K562 (cell line): ENCODE data around the gene WTAP. TPM values are rescaled to one million over a fixed set of nuclear protein-coding genes. Genes with fewer than 3 reads are reported as not detected.

Experiments
- CBX8 ChIP-seq: fragments of 200-600 bp; sonication (generic); IDR thresholded peaks from 2 replicates; pipeline ENCODE4 v1.6.1; 2012; ENCODE audit warnings: borderline replicate concordance, mixed run types, low read depth, mild to moderate bottlenecking, moderate library complexity, mixed read lengths, low read length, control low read depth, inconsistent platforms; ENCODE audit not compliant: poor library complexity, severe bottlenecking; ENCODE audit errors: extremely low read depth
- CREB1 ChIP-seq, 2 experiments: sonication (generic) in 1 of 2; formaldehyde crosslinking in 1 of 2; IDR thresholded peaks; 2 replicates each; pipeline versions ENCODE4 v1.6.1 to v1.8.0; 2012 to 2022; ENCODE audit warnings: inconsistent platforms in 1 of 2, mild to moderate bottlenecking in 1 of 2, missing genetic modification reagents in 1 of 2, moderate library complexity in 1 of 2
- FOXP1 ChIP-seq: sonication (generic); formaldehyde crosslinking; IDR thresholded peaks from 2 replicates; pipeline ENCODE4 v1.8.0; 2022; ENCODE audit warnings: mild to moderate bottlenecking, missing genetic modification reagents
- HDGF ChIP-seq: fragments of 450-650 bp; IDR thresholded peaks from 2 replicates; pipeline ENCODE4 v1.6.1; 2016
- LCOR ChIP-seq: sonication (generic); formaldehyde crosslinking; IDR thresholded peaks from 2 replicates; pipeline ENCODE4 v1.8.0; 2022; ENCODE audit warnings: mild to moderate bottlenecking, missing genetic modification reagents
- PHTF2 ChIP-seq: fragments of 250-450 bp; sonication (Bioruptor Pico); IDR thresholded peaks from 2 replicates; pipeline ENCODE4 v1.5.0; 2021; ENCODE audit warnings: mild to moderate bottlenecking
- SRF ChIP-seq, 2 experiments: fragments of 250-450, 450-650 bp in 1 of 2; sonication (Bioruptor Pico) in 1 of 2; sonication (generic) in 1 of 2; formaldehyde crosslinking; IDR thresholded peaks; 2 replicates each; pipeline versions ENCODE4 v1.5.0 to v1.5.1; 2020 to 2022; ENCODE audit warnings: mild to moderate bottlenecking in 1 of 2, missing genetic modification reagents in 1 of 2
- TARDBP ChIP-seq: fragments of 450-650 bp; IDR thresholded peaks from 2 replicates; pipeline ENCODE4 v1.6.1; 2016
- polyA plus RNA-seq, 8 experiments: library from polyadenylated mRNA; depleted of rRNA in 4 of 8; stranded (reverse) in 5 of 8; unstranded in 3 of 8; fragments of >200 nt; fragmentation: Nextera tagmentation in 2 of 8; fragmentation: Illumina TruSeq in 1 of 8; extraction: Ambion mirVana in 2 of 8; extraction: Trizol in 1 of 8; gene quantifications; 2 replicates each; pipeline versions ENCODE4 v1.2.1 to v1.2.3, GENCODE V29; 2011 to 2014; ENCODE audit warnings: inconsistent platforms in 1 of 8, missing spikeins in 1 of 8
- total RNA-seq, 7 experiments: library from RNA; depleted of rRNA in 6 of 7; stranded (reverse); fragments of >200 nt in 6 of 7; fragmentation: Illumina TruSeq in 2 of 7; extraction: Trizol in 2 of 7; gene quantifications; 2 replicates each; pipeline versions ENCODE4 v1.2.1 to v1.2.3, GENCODE V29; 2011 to 2021; ENCODE audit warnings: low replicate concordance in 1 of 7
- TF ChIP-seq, protein P1 (sequence below), 2 experiments: fragments of 200-800 bp in 1 of 2; sonication (Bioruptor generic) in 1 of 2; sonication (generic) in 1 of 2; formaldehyde crosslinking in 1 of 2; IDR thresholded peaks in 1 of 2; conservative IDR thresholded peaks in 1 of 2; 2 replicates each; pipeline versions ENCODE4 v1.5.0 to v1.6.1; 2016 to 2020; ENCODE audit warnings: missing compliant biosample characterization in 1 of 2, missing genetic modification characterization in 1 of 2, missing genetic modification reagents in 1 of 2
- TF ChIP-seq, protein P2 (sequence below): fragments of 450-650 bp; IDR thresholded peaks from 2 replicates; pipeline ENCODE4 v1.6.1; 2017; ENCODE audit warnings: antibody characterized with exemption, mild to moderate bottlenecking
- TF ChIP-seq, protein P3 (sequence below): sonication (generic); formaldehyde crosslinking; IDR thresholded peaks from 2 replicates; pipeline ENCODE4 v1.8.0; 2023; ENCODE audit warnings: mild to moderate bottlenecking, missing genetic modification reagents
- TF ChIP-seq, protein P4 (sequence below), 2 experiments: fragments of 450-650 bp; IDR thresholded peaks; 2 replicates each; pipeline ENCODE4 v1.6.1; 2016
- TF ChIP-seq, protein P5 (sequence below): sonication (generic); formaldehyde crosslinking; IDR thresholded peaks from 2 replicates; pipeline ENCODE4 v1.8.1; 2023; ENCODE audit warnings: mild to moderate bottlenecking, missing genetic modification reagents

Gene WTAP
- total and polyA plus RNA-seq, 9 of the 15 experiments (the other 6 are each of a cell fraction or from before 2014, with no cell fraction given), result 52.4 to 156 (median 110) TPM

DNA sequence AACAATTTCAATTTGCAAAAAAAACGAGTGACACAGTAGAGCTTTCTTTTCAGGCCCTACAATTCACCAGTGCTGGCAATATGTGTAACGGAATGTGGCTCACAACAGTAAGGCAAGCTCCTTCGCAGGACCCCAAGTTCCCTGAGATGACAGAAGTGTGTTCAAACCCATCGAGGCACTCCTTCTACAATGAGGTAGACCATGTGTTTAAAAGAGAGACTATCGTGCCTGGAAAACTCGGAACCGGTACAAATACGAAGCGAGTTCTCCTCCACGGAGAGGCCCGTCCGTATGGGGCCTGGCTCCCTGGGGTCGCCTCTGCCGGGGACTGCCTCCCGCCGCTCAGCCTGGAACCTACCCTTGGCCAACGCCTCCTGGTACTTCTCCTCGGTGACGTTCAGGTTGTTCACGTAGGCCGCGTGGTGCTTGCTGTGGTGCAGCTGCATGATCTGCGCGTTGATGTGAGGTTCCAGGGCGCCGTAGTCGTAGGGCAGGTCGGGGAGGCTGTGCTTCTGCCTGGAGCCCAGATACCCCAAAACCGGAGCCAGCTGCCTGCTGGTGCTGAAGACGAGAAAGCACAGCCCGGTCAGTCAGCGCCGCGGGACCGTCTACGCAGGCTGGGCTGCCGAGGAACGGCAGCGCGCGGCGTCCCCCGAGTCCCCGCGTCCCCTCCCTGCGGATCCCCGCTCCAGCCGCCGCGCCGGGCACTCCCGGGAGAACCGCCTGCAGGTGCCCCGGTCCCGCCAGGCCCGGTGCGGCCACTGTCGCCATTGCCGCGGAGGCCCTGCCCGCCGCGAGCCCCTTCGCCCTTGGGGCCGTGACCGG lies 34.8 kb upstream of the WTAP start (continued):
- TF ChIP-seq, protein P1, sequence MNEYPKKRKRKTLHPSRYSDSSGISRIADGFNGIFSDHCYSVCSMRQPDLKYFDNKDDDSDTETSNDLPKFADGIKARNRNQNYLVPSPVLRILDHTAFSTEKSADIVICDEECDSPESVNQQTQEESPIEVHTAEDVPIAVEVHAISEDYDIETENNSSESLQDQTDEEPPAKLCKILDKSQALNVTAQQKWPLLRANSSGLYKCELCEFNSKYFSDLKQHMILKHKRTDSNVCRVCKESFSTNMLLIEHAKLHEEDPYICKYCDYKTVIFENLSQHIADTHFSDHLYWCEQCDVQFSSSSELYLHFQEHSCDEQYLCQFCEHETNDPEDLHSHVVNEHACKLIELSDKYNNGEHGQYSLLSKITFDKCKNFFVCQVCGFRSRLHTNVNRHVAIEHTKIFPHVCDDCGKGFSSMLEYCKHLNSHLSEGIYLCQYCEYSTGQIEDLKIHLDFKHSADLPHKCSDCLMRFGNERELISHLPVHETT (CRISPR knock-in tag; conservative IDR thresholded peaks at IDR 0.05 in 1 of 2, IDR thresholded peaks at IDR 0.05 in 1 of 2), result peak in 1 of 2 experiments; percentile 7; a peak in 1 of 4 replicates
- TF ChIP-seq CREB1 (IDR thresholded peaks at IDR 0.05) (no peak), CREB1 (CRISPR knock-in tag; IDR thresholded peaks at IDR 0.05) (peak; percentile 52; the same call in 1 of the 2 replicates), SRF (CRISPR knock-in tag; IDR thresholded peaks at IDR 0.05) (no peak), TARDBP (0 out of 2 replicates have a peak, but pooled peaks have one; percentile 33), CBX8 (no peak), PHTF2 (CRISPR knock-in tag) (peak; percentile 79; the same call in 1 of the 2 replicates), FOXP1 (CRISPR knock-in tag) (peak; percentile 90), LCOR (CRISPR knock-in tag) (peak; percentile 6; the same call in 1 of the 2 replicates), HDGF (peak; percentile 45; the same call in 1 of the 2 replicates)
- TF ChIP-seq, protein P2, sequence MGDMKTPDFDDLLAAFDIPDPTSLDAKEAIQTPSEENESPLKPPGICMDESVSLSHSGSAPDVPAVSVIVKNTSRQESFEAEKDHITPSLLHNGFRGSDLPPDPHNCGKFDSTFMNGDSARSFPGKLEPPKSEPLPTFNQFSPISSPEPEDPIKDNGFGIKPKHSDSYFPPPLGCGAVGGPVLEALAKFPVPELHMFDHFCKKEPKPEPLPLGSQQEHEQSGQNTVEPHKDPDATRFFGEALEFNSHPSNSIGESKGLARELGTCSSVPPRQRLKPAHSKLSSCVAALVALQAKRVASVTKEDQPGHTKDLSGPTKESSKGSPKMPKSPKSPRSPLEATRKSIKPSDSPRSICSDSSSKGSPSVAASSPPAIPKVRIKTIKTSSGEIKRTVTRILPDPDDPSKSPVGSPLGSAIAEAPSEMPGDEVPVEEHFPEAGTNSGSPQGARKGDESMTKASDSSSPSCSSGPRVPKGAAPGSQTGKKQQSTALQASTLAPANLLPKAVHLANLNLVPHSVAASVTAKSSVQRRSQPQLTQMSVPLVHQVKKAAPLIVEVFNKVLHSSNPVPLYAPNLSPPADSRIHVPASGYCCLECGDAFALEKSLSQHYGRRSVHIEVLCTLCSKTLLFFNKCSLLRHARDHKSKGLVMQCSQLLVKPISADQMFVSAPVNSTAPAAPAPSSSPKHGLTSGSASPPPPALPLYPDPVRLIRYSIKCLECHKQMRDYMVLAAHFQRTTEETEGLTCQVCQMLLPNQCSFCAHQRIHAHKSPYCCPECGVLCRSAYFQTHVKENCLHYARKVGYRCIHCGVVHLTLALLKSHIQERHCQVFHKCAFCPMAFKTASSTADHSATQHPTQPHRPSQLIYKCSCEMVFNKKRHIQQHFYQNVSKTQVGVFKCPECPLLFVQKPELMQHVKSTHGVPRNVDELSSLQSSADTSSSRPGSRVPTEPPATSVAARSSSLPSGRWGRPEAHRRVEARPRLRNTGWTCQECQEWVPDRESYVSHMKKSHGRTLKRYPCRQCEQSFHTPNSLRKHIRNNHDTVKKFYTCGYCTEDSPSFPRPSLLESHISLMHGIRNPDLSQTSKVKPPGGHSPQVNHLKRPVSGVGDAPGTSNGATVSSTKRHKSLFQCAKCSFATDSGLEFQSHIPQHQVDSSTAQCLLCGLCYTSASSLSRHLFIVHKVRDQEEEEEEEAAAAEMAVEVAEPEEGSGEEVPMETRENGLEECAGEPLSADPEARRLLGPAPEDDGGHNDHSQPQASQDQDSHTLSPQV, result 0 out of 2 replicates have a peak, but pooled peaks have one; percentile 26
- TF ChIP-seq, protein P3, sequence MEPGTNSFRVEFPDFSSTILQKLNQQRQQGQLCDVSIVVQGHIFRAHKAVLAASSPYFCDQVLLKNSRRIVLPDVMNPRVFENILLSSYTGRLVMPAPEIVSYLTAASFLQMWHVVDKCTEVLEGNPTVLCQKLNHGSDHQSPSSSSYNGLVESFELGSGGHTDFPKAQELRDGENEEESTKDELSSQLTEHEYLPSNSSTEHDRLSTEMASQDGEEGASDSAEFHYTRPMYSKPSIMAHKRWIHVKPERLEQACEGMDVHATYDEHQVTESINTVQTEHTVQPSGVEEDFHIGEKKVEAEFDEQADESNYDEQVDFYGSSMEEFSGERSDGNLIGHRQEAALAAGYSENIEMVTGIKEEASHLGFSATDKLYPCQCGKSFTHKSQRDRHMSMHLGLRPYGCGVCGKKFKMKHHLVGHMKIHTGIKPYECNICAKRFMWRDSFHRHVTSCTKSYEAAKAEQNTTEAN (CRISPR knock-in tag), result peak; percentile 13; the same call in 1 of the 2 replicates
- TF ChIP-seq, protein P4, sequence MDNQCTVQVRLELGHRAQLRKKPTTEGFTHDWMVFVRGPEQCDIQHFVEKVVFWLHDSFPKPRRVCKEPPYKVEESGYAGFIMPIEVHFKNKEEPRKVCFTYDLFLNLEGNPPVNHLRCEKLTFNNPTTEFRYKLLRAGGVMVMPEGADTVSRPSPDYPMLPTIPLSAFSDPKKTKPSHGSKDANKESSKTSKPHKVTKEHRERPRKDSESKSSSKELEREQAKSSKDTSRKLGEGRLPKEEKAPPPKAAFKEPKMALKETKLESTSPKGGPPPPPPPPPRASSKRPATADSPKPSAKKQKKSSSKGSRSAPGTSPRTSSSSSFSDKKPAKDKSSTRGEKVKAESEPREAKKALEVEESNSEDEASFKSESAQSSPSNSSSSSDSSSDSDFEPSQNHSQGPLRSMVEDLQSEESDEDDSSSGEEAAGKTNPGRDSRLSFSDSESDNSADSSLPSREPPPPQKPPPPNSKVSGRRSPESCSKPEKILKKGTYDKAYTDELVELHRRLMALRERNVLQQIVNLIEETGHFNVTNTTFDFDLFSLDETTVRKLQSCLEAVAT (IDR thresholded peaks at IDR 0.05), result no peak; a peak in 1 of 4 replicates
- TF ChIP-seq, protein P5, sequence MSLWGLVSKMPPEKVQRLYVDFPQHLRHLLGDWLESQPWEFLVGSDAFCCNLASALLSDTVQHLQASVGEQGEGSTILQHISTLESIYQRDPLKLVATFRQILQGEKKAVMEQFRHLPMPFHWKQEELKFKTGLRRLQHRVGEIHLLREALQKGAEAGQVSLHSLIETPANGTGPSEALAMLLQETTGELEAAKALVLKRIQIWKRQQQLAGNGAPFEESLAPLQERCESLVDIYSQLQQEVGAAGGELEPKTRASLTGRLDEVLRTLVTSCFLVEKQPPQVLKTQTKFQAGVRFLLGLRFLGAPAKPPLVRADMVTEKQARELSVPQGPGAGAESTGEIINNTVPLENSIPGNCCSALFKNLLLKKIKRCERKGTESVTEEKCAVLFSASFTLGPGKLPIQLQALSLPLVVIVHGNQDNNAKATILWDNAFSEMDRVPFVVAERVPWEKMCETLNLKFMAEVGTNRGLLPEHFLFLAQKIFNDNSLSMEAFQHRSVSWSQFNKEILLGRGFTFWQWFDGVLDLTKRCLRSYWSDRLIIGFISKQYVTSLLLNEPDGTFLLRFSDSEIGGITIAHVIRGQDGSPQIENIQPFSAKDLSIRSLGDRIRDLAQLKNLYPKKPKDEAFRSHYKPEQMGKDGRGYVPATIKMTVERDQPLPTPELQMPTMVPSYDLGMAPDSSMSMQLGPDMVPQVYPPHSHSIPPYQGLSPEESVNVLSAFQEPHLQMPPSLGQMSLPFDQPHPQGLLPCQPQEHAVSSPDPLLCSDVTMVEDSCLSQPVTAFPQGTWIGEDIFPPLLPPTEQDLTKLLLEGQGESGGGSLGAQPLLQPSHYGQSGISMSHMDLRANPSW (CRISPR knock-in tag), result 0 out of 2 replicates have a peak, but pooled peaks have one; percentile 15
